GM12878 (cell line): ENCODE data around the gene COL27A1. TPM values are rescaled to one million over a fixed set of nuclear protein-coding genes. Genes with fewer than 3 reads are reported as not detected.

Experiments used
- ATAC-seq: fragments of 200-7000 bp; cut with Tn5 transposase; 3 replicates; pipeline ENCODE4 v1.9.1; 2020; ENCODE audit warnings: mild to moderate bottlenecking, moderate library complexity
- BruUV-seq: library from RNA; stranded (reverse); fragments of 400-500 nt; replicated peaks from 2 replicates; lab custom pipeline; 2021; lab: Mats Ljungman, UMichigan
- CTCF ChIA-PET: fragments of 300-600 bp; sonication (Branson Sonifier 250); formaldehyde crosslinking; extraction: SDS; loops from one replicate; lab custom pipeline; 2021; ENCODE audit warnings: inconsistent platforms; lab: Yijun Ruan, JAX
- POLR2A ChIA-PET: fragments of 350-600 bp; formaldehyde crosslinking; extraction: SDS; loops from one replicate; lab custom pipeline; 2021; ENCODE audit warnings: inconsistent platforms; lab: Charles Lee
- RAD21 ChIA-PET: fragments of 300-600 bp; sonication (Branson Sonifier 250); formaldehyde crosslinking; loops from one replicate; lab custom pipeline; 2023; ENCODE audit warnings: antibody characterized with exemption; ENCODE audit not compliant: unreplicated experiment; lab: Charles Lee
- SMC1A ChIA-PET: fragments of 300-600 bp; sonication (Branson Sonifier 250); formaldehyde crosslinking; loops from one replicate; lab custom pipeline; 2023; ENCODE audit not compliant: unreplicated experiment, uncharacterized antibody; lab: Charles Lee
- DNase-seq: peaks from one replicate; pipeline ENCODE4 v3.0.0-alpha.2; 2011; ENCODE audit warnings: low read depth, low spot score
- FAIRE-seq: peaks from 3 replicates; lab custom pipeline; 2011; peaks lifted over from hg19 to GRCh38; lab: Jason Lieb, UNC
- H2AFZ ChIP-seq: 2 replicates; pipeline ENCODE4 v1.6.0; 2011; ENCODE audit warnings: low read depth, low read length, control low read depth; ENCODE audit not compliant: control insufficient read depth
- H3K27ac ChIP-seq: 2 replicates; pipeline ENCODE4 v1.5.1; 2011; ENCODE audit warnings: control low read depth; ENCODE audit not compliant: control insufficient read depth, insufficient read depth
- H3K27me3 ChIP-seq, 2 experiments: replicated peaks in 1 of 2; 2 replicates each; pipeline versions ENCODE4 v1.6.0 to v1.6.1; 2011; ENCODE audit warnings: low read length in 1 of 2; ENCODE audit not compliant: control insufficient read depth in 2 of 2, insufficient read depth in 2 of 2
- H3K36me3 ChIP-seq, 2 experiments: 2 replicates each; pipeline ENCODE4 v1.5.1; 2011; ENCODE audit warnings: low read length in 1 of 2; ENCODE audit not compliant: control insufficient read depth in 2 of 2, insufficient read depth in 2 of 2
- H3K4me1 ChIP-seq: 2 replicates; pipeline ENCODE4 v1.6.1; 2011; ENCODE audit warnings: mild to moderate bottlenecking, low read length, moderate library complexity, mixed read lengths; ENCODE audit not compliant: control insufficient read depth, insufficient read depth
- H3K4me2 ChIP-seq: 2 replicates; pipeline ENCODE4 v1.6.0; 2011; ENCODE audit warnings: control low read depth; ENCODE audit not compliant: control insufficient read depth, insufficient read depth
- H3K4me3 ChIP-seq: fragments of 200-600 bp; sonication (generic); 2 replicates; pipeline ENCODE4 v1.5.1; 2016
- H3K79me2 ChIP-seq: 2 replicates; pipeline ENCODE4 v1.6.0; 2011; ENCODE audit warnings: low read length; ENCODE audit not compliant: control insufficient read depth, insufficient read depth
- H3K9ac ChIP-seq: 2 replicates; pipeline ENCODE4 v1.8.0; 2011; ENCODE audit warnings: low read length, control low read depth, mixed read lengths; ENCODE audit not compliant: control insufficient read depth, insufficient read depth
- H3K9me3 ChIP-seq: replicated peaks from 3 replicates; pipeline ENCODE4 v1.5.1; 2011; ENCODE audit warnings: mild to moderate bottlenecking, low read length; ENCODE audit not compliant: control insufficient read depth, insufficient read depth
- H4K20me1 ChIP-seq: 2 replicates; pipeline ENCODE4 v1.6.0; 2011; ENCODE audit not compliant: control insufficient read depth, insufficient read depth
- CHD4 ChIP-seq: fragments of 200-600 bp; sonication (generic); IDR thresholded peaks from 2 replicates; pipeline ENCODE4 v1.6.1; 2016; ENCODE audit warnings: mild to moderate bottlenecking
- CREB1 ChIP-seq: IDR thresholded peaks from 2 replicates; pipeline ENCODE4 v1.6.1; 2012; ENCODE audit warnings: low read depth, mild to moderate bottlenecking, inconsistent platforms
- E2F8 ChIP-seq: fragments of 450-650 bp; IDR thresholded peaks from 2 replicates; pipeline ENCODE4 v1.6.1; 2018; ENCODE audit warnings: mild to moderate bottlenecking, low read depth, moderate library complexity; ENCODE audit not compliant: partially characterized antibody
- EP300 ChIP-seq, 2 experiments: fragments of 150-350 bp in 1 of 2; IDR thresholded peaks; 2 replicates each; pipeline ENCODE4 v1.6.1; 2011 to 2012; ENCODE audit warnings: low read depth in 2 of 2, low read length in 2 of 2, borderline replicate concordance in 1 of 2, improper control_type of control experiment in 1 of 2, inconsistent platforms in 1 of 2; ENCODE audit not compliant: control insufficient read depth in 1 of 2
- HDGF ChIP-seq: fragments of 450-650 bp; IDR thresholded peaks from 2 replicates; pipeline ENCODE4 v1.6.1; 2016; ENCODE audit warnings: antibody characterized with exemption
- MYB ChIP-seq: fragments of 150-350 bp; IDR thresholded peaks from 2 replicates; pipeline ENCODE4 v1.6.1; 2014; ENCODE audit warnings: mild to moderate bottlenecking, low read depth, low read length, borderline replicate concordance
- PAX8 ChIP-seq: fragments of 450-650 bp; IDR thresholded peaks from 2 replicates; pipeline ENCODE4 v1.6.1; 2017; ENCODE audit warnings: mild to moderate bottlenecking, moderate library complexity
- RUNX3 ChIP-seq: IDR thresholded peaks from 2 replicates; pipeline ENCODE4 v1.6.1; 2012; ENCODE audit warnings: low read length, inconsistent platforms
- USF1 ChIP-seq: IDR thresholded peaks from 2 replicates; pipeline ENCODE4 v1.6.1; 2011; ENCODE audit warnings: borderline replicate concordance, low read depth, mild to moderate bottlenecking, moderate library complexity, mixed read lengths, low read length; ENCODE audit not compliant: insufficient read depth; ENCODE audit errors: extremely low read length
- YY1 ChIP-seq: IDR thresholded peaks from 2 replicates; pipeline ENCODE4 v1.6.1; 2011; ENCODE audit warnings: low read depth, mild to moderate bottlenecking, low read length
- ZNF274 ChIP-seq: IDR thresholded peaks from one replicate; pipeline ENCODE4 v1.8.0; 2011; ENCODE audit not compliant: insufficient read length, insufficient read depth
- ZNF384 ChIP-seq: IDR thresholded peaks from 2 replicates; pipeline ENCODE4 v1.6.1; 2012; ENCODE audit warnings: low read depth, mild to moderate bottlenecking, low read length, improper control_type of control experiment, borderline replicate concordance
- ZSCAN29 ChIP-seq: fragments of 450-650 bp; IDR thresholded peaks from 2 replicates; pipeline ENCODE4 v1.6.1; 2017; ENCODE audit warnings: mild to moderate bottlenecking, moderate library complexity
- WGBS: methylation state at CpG from one replicate; pipeline ENCODE4 v1.1.6; 2016; ENCODE audit warnings: low lambda C conversion rate; ENCODE audit not compliant: insufficient replicate concordance, insufficient coverage; ENCODE audit errors: missing lambda C conversion rate; 5-methylcytosine and 5-hydroxymethylcytosine counted together
- in situ Hi-C: fragments of 300-500 bp; cut with MboI; formaldehyde crosslinking; loops from 9 replicates; pipeline ENCODE4 v1.14.3; 2018; ENCODE audit warnings: mixed read lengths
- intact Hi-C: fragments of 100-400 bp; cut with micrococcal nuclease; formaldehyde crosslinking; loops from one replicate; pipeline ENCODE4 v1.14.2; 2022; ENCODE audit not compliant: unreplicated experiment
- polyA plus RNA-seq, 11 experiments: library from polyadenylated mRNA; depleted of rRNA in 4 of 11; unstranded in 6 of 11; stranded (reverse) in 5 of 11; fragments of >200 nt; fragmentation: Nextera tagmentation in 4 of 11; fragmentation: Illumina TruSeq in 1 of 11; extraction: Ambion mirVana in 4 of 11; extraction: Trizol in 1 of 11; gene quantifications; 1 replicate in 1 of 11; 2 replicates in 10 of 11; pipeline versions ENCODE4 v1.2.1 to v1.2.3, GENCODE V29; 2011 to 2016; ENCODE audit warnings: inconsistent platforms in 2 of 11, missing spikeins in 2 of 11, low read depth in 1 of 11
- total RNA-seq, 4 experiments: library from RNA; depleted of rRNA in 3 of 4; stranded (reverse); fragments of >200 nt in 3 of 4; fragmentation: Illumina TruSeq in 1 of 4; extraction: Trizol in 1 of 4; gene quantifications; 2 replicates each; pipeline versions ENCODE4 v1.2.1 to v1.2.3, GENCODE V29; 2013 to 2021

Gene COL27A1
- total and polyA plus RNA-seq, 10 of the 15 experiments (the other 5 are each of a cell fraction or from before 2014, with no cell fraction given): 0.10 TPM; not detected in 9

- no TSS peak for BruUV-seq
- in situ Hi-C loops: no loop called here
- DNase-seq (no peak), ATAC-seq (no peak), FAIRE-seq (no peak)
- H4K20me1 ChIP-seq: no peaks in the 10 kb centered on the region
- no peaks in the 10 kb centered on the region for H3K4me1 ChIP-seq
- no peak overlapping the region for H3K27ac ChIP-seq
- ChIA-PET CTCF (no interaction called here), RAD21 (no interaction called here), SMC1A (no interaction called here)
- intact Hi-C loops: no loop called here
- H3K79me2 ChIP-seq: no peaks in the 10 kb centered on the region
- H3K4me3 ChIP-seq: no peak overlapping the region
- H2AFZ ChIP-seq: no peak overlapping the region
- no peaks in the 10 kb centered on the region for H3K9me3 ChIP-seq
- H3K36me3 ChIP-seq: no peaks in the 10 kb centered on the region
- TF ChIP-seq EP300 (IDR thresholded peaks at IDR 0.05; ENCODE audit: borderline replicate concordance in 1 of 2, control insufficient read depth in 1 of 2, low read depth in 2 of 2, low read length in 2 of 2) (no peak), HDGF (no peak), PAX8 (no peak), CREB1 (no peak), RUNX3 (no peak), ZNF384 (no peak), E2F8 (no peak), MYB (no peak), YY1 (no peak), CHD4 (no peak), ZSCAN29 (no peak), ZNF274 (no peak), USF1 (no peak)
- TF ChIP-seq, all 136 proteins: peak for 0
- H3K9ac ChIP-seq: no peak overlapping the region
- 20% methylated on average over 11 of the region's 11 CpGs for WGBS
- H3K4me2 ChIP-seq: no peak overlapping the region
- POLR2A ChIA-PET: no interaction called here
- peaks cover 3% of the 10 kb centered on the region in 2 experiments; a peak in 3 of 4 replicates for H3K27me3 ChIP-seq
These were observed 70.3 kb downstream of the COL27A1 start for GRCh38 chr9:114225561-114226212.
